ENCODE results near the gene GJD4. TPM values are rescaled to one million over a fixed set of nuclear protein-coding genes. Genes with fewer than 3 reads are reported as not detected.

GJD4 gene
- total RNA-seq, 1 experiment from 2014 or later, result not detected

GRCh38 chr10:35642793-35643114 lies 37.6 kb downstream of the GJD4 start:
- no peaks in the 10 kb centered on the region for H3K79me2 ChIP-seq (ENCODE audit: insufficient read depth, low read length)
- CTCF ChIA-PET, result no interaction called here
- peak overlapping the region; percentile 23 to 43 for H3K4me3 ChIP-seq (replicated peaks in 1 of 2; ENCODE audit: low read depth in 1 of 2, low read length in 2 of 2)
- no peak overlapping the region for H3K9ac ChIP-seq (ENCODE audit: low read length)
- no peak for TF ChIP-seq ZFX (IDR thresholded peaks at IDR 0.05)
- TF ChIP-seq POLR2AphosphoS5 (IDR thresholded peaks at IDR 0.05; ENCODE audit: low read depth, low read length), result no peak
- no peak for TF ChIP-seq EGR1 (IDR thresholded peaks at IDR 0.05; ENCODE audit: low read depth)
- no peak for TF ChIP-seq REST (IDR thresholded peaks at IDR 0.05; ENCODE audit: low read depth)
- no peak for TF ChIP-seq ELF1 (IDR thresholded peaks at IDR 0.05; ENCODE audit: borderline replicate concordance, low read depth)
- TF ChIP-seq JUND (IDR thresholded peaks at IDR 0.05), result no peak
- TF ChIP-seq SP1 (IDR thresholded peaks at IDR 0.05; ENCODE audit: low read depth), result no peak
- no peak for TF ChIP-seq POLR2A (IDR thresholded peaks at IDR 0.05; ENCODE audit: borderline replicate concordance, extremely low read depth, insufficient read depth, insufficient read length)
- TF ChIP-seq ZBTB33 (IDR thresholded peaks at IDR 0.05; ENCODE audit: extremely low read depth, insufficient replicate concordance, low read length), result no peak
- TF ChIP-seq EZH2 (IDR thresholded peaks at IDR 0.05), result no peak
- TF ChIP-seq RAD21 (IDR thresholded peaks at IDR 0.05; ENCODE audit: low read depth), result no peak
- TF ChIP-seq CTCF (IDR thresholded peaks at IDR 0.05 in 2 of 3, conservative IDR thresholded peaks at IDR 0.05 in 1 of 3; ENCODE audit: borderline replicate concordance in 1 of 3, insufficient read depth in 1 of 3, low read depth in 2 of 3, low read length in 2 of 3), result no peak
- TF ChIP-seq SIN3A (IDR thresholded peaks at IDR 0.05; ENCODE audit: low read depth), result no peak
- no peak for TF ChIP-seq EZH2phosphoT487 (IDR thresholded peaks at IDR 0.05; ENCODE audit: borderline replicate concordance)
- no peak for TF ChIP-seq CBX3 (IDR thresholded peaks at IDR 0.05; ENCODE audit: low read depth)
- no peak for TF ChIP-seq YY1 (IDR thresholded peaks at IDR 0.05; ENCODE audit: extremely low read depth, insufficient replicate concordance, low read depth, low read length)
- TF ChIP-seq FOSL1 (IDR thresholded peaks at IDR 0.05; ENCODE audit: low read depth), result no peak
- no peak for TF ChIP-seq MAX (IDR thresholded peaks at IDR 0.05)
- TF ChIP-seq CEBPB (IDR thresholded peaks at IDR 0.05; ENCODE audit: low read depth), result no peak
- TF ChIP-seq SRF (IDR thresholded peaks at IDR 0.05; ENCODE audit: low read depth), result no peak
- no peaks in the 10 kb centered on the region for H3K36me3 ChIP-seq (ENCODE audit: control insufficient read depth in 1 of 2, insufficient read depth in 2 of 2, low read length in 2 of 2)
- POLR2A ChIA-PET, result no interaction called here
- no peaks in the 10 kb centered on the region for H4K20me1 ChIP-seq (ENCODE audit: insufficient read depth)
- no peak for DNase-seq (ENCODE audit: low read depth, low spot score)
- H3K4me2 ChIP-seq (ENCODE audit: low read length), result peak overlapping the region; percentile 70
- no peaks in the 10 kb centered on the region for H3K9me2 ChIP-seq (ENCODE audit: insufficient read depth)
- H3K27me3 ChIP-seq (ENCODE audit: insufficient read depth, low read length), result peaks cover 29% of the 10 kb centered on the region
- H3K9me3 ChIP-seq (ENCODE audit: control insufficient read depth in 1 of 2, insufficient read depth in 1 of 2, low read depth in 1 of 2, low read length in 2 of 2), result no peaks in the 10 kb centered on the region
- RAD21 ChIA-PET (ENCODE audit: low non-redundant PET in 1 of 2, low total read pairs in 2 of 2, uncharacterized antibody in 2 of 2, unreplicated experiment in 2 of 2), result no interaction called here
- no peak for ATAC-seq
- peak overlapping the region; percentile 85 for H2AFZ ChIP-seq (ENCODE audit: low read depth, low read length, poor library complexity, severe bottlenecking)
- intact Hi-C loops (cut with micrococcal nuclease), result no loop called here
- peaks cover 8 to 28% of the 10 kb centered on the region in 2 experiments for H3K4me1 ChIP-seq (ENCODE audit: control insufficient read depth in 1 of 2, insufficient read depth in 2 of 2, low read length in 2 of 2)
- no TSS peak for BruUV-seq (replicated peaks)
- H3K27ac ChIP-seq (ENCODE audit: low read depth, low read length), result no peak overlapping the region
